Measurements from ENCODE around the gene SH3GL1.

The SH3GL1 gene

GRCh38 chr19:4396949-4397783, 3.2 kb downstream of the SH3GL1 start:
- no peak for DNase-seq

DNA sequence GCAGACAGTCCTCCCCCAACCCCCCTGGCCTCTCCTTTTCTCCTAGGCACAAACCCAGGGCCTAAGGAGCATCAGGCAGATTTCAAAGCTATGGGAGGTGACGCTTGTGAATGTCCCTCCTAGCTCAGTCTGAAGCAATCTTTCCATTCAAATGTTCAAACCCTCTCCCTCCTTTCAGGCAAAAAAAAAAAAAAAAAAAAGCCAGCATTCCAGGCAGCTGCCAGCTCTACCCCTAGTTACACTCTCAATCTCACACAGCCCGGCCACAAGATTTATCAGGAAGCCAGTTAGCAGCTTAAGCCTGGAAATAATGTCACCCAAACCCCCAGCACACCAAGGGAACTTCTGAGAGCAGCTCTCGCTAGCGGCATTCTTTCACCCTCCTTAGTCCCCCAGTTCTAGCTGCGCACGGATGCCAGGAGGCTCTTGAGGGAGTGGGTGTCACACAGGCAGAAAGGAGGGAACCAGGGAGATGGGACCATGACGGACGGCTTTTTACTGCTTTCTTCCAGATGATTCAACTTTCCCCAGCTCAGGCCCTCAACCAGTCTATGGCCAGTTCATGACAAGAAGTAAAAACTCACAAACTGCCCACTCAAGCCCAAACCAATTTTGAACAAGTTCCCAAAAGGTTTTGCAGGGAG, 6.3 kb downstream of the SH3GL1 start:
- no peak for DNase-seq

- no peak for DNase-seq
Measured at GRCh38 chr19:4391701-4392483, 8.5 kb downstream of the SH3GL1 start.

DNA sequence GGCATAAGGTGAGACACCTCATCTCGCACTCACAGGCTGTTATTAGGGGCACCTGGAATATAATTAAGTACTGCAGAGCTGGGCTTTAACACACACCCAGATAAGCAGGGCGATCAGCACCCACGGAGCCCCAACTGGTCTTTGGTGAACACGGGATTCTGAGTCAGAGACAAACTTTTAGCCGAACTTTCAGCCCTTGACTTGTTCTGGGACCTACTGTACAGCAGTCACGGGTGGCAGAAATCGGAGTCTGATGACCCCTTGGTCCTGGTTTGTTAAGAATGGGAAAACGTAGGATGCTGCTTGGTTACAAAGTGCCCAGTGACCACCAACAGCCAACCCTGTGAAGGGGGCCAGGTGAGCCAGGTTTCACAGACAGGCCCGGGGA, 9.0 kb downstream of the SH3GL1 start:
- no peak for DNase-seq

GRCh38 chr19:4390567-4391305, 9.6 kb downstream of the SH3GL1 start:
- DNase-seq: no peak

DNA sequence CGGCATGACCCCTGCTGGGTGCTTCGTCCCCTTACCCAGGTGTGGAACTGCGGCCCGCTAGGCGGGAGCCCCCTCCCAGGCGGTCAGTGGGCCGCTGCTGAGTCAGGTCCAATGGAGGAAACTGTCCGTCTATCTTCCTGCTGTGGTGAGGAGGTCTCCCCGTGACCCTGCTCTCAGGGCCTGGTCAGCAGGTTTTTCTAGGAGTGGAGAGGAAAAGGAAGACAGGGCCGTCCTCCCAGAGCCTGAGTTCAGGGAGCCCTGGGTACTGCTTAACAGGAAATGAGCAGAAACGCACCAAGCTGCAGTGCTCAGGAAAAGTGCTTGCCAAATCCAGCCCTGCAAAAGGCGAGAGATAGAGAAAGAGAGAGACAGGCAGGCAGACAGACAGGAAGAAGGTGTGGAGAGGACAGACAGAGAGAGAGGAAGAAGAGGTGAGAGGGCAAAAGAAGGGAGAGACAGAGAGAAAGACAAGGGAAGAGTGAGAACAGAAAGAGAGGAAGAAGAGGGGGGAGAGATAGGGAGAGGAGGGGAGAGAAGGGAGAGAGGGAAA, 10.3 kb downstream of the SH3GL1 start:
- DNase-seq: no peak

DNA sequence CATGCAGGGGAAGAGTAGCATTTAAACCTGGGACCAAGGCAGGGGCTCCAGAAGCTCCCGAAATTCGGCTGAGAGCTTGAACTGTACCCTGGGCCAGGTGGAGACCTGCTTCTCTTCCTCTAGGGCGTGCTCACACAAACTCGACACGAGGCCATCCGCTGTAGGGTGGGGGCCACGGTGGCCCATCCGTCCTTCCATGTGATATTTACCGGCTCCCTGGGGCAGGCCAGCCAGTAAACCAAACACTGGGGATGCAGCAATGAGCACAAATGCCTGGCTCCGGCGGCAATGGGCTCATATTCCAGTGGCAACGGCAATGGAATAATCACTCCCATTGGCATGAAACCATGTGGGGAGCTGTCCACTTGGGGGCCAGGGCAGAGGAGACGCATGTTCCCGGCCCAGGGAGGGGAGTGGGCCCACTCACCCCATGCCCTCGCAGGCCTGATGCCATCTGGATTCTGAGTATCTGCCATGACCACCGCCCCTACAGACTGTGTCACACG, 10.8 kb downstream of the SH3GL1 start:
- no peak for DNase-seq

GRCh38 chr19:4389064-4389375, 11.3 kb downstream of the SH3GL1 start:
- no peak for DNase-seq

DNA sequence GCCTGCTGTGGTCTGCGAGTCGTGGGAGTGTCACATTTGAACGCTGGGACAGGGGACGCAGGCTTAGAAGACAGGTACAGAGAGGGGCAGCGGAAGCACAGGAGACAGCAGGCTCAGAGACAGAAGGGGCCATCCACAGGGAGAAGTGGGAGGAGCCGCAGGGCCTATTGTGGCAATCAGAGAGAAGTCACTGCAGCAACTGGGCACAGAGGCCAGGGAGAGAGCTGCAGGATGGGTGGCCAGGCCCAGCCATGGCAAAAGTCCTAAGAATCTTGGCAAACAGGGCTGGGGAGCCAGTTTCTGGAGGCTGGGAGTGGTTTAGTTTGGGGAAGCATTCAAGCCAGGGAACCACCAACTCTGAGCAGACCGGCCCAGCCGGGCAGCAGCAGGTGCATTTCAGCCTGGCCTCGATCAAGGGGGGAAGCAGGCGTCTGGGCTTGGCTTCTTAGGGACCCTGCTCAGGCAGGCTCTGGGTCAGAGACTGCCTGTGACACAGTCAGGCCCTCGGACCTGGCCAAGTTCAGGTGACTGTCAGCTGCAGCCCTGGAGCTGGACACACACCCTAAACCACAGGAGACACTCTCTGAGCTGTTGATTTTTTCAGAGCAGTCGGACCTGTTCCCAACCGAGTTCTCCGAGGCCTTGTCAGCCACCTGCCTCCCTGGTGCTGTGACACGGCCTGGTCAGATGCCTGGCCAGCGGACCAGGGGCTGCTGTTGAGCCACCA, 11.8 kb downstream of the SH3GL1 start:
- no peak for DNase-seq

DNA sequence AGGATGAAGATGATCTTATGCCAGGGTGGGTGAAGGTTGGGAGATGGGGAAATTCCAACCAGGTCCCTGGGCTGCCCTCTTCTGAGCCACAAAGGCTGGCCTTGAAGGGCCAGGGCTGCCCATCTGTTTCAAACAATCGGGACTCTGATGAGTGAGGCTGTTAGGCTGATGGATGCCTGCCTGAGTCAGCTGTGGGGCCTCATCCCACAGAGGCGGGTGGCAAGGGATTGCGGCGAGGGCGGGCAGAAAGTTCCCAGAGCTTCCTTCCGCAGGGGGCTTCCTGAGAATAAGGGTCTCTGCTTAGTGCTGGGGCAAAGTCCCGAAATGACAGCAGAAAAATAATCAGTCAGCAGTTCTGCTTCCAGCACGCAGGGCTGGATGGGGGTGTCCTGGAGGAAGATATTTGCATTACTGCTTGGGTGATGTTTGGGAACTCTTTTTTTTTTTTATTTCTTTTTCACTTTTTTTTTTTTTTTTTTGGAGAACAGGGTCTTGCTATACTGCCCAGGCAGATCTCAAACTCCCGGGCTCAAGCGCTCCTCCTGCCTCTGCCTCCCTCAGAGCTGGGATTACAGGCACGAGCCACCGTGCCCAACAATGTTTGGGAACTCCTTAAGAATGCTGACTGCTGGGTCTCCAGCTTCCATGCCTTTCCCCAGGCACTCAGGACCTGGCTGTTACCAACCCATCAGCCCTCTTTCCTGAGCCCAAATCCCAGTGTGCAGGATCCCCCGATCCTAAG, 14.1 kb downstream of the SH3GL1 start:
- no peak for DNase-seq

DNA sequence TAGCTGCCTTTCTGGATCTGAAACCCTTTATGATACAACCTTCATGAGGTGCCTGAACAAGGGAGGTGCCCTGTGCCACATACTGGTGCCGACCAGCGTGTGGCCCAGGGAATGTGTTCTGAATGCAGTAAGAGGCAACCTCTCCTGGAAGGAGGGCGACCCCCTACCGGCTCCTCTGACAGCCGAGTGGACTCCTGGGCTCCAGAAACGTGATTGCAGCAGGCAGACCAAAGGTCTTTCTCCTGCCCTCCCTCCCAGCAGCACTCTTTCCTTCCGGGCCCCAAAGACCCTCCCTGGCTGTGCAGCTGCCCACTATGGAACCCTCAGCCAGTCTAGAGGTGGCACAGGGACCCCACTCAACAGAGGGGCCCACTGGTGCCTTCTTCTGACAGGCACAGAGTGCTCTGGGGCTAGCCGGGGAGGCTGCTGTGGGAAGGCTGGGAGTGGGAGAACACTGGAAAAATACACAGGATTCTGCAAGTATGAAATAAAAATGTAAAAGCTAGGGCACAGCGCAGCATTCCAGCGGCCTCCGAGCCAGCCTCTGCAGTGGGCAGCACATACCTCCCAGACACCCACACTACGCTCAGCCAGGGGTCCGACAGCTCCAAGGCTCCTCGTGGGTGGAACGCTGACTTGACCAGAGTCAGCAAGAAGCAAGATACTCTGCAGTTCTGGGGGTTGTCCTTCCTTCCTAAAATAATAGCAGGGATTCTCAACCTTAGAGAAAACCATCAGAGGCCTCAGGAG, 14.9 kb downstream of the SH3GL1 start:
- no peak for DNase-seq

DNA sequence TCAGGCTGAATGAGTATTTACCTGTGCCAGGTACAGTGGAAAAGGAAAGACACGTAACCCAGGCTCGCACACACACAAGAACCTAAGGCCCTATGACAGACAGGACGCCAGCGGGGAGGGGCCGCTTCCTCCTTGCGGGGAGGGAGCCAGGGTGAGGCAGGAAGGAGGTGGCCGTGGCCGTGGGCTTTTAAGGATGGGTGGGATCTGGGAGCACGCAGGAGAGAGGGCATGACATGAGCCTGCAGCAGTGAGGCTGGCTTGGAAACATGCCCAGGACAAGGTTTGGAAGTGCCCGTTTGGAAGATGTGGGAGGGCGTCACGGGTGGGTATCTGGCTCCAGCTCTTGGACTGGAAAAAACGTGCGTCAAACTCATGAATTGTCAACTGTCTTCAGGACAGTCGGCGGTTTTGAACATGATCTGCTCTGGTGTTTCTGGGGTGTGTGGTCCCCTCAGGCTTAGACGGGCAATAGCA, 20.1 kb downstream of the SH3GL1 start:
- DNase-seq: peak; percentile 38

- DNase-seq: peak; percentile 25
Measured at GRCh38 chr19:4379383-4380253, 20.7 kb downstream of the SH3GL1 start.

- no peak for DNase-seq
Measured at GRCh38 chr19:4378886-4379285, 21.5 kb downstream of the SH3GL1 start.

GRCh38 chr19:4376991-4377781, 23.2 kb downstream of the SH3GL1 start:
- DNase-seq: no peak

GRCh38 chr19:4376671-4376990, 23.7 kb downstream of the SH3GL1 start:
- no peak for DNase-seq

- DNase-seq: no peak
Measured at GRCh38 chr19:4376028-4376670, 24.2 kb downstream of the SH3GL1 start.
